GM13977 (cell line): ENCODE measurements around the gene DDX51.

Source experiments
- DNase-seq: peaks from one replicate; pipeline ENCODE4 v3.0.0; 2012; ENCODE audit warnings: low spot score
- CTCF ChIP-seq: IDR thresholded peaks from 2 replicates; pipeline ENCODE4 v1.5.1; 2012; ENCODE audit warnings: mild to moderate bottlenecking, control low read depth; ENCODE audit not compliant: insufficient read depth; ENCODE audit errors: extremely low read depth, missing control alignments
- in situ Hi-C: fragments of 300-500 bp; cut with MboI; formaldehyde crosslinking; loops from one replicate; pipeline ENCODE4 v1.12.0; 2022; ENCODE audit warnings: low sequenced_read_pairs, low pct_unique_long_range_greater_than_20kb, mixed read lengths, inconsistent platforms; ENCODE audit not compliant: unreplicated experiment

Gene DDX51

GRCh38 chr12:132164426-132164825 lies 20.3 kb upstream of the DDX51 start:
- no peak for DNase-seq
- in situ Hi-C loops, result no loop called here
- no peak for TF ChIP-seq CTCF

GRCh38 chr12:132163911-132164288 lies 19.8 kb upstream of the DDX51 start:
- TF ChIP-seq CTCF, result no peak
- DNase-seq, result no peak
- in situ Hi-C loops, result no loop called here

GRCh38 chr12:132163041-132163910 lies 19.2 kb upstream of the DDX51 start:
- in situ Hi-C loops, result no loop called here
- DNase-seq, result no peak
- TF ChIP-seq CTCF, result no peak

- in situ Hi-C loops, result no loop called here
- no peak for TF ChIP-seq CTCF
- no peak for DNase-seq
These were observed 18.5 kb upstream of the DDX51 start for GRCh38 chr12:132162508-132163031.

- TF ChIP-seq CTCF, result no peak
- DNase-seq, result no peak
- in situ Hi-C loops, result no loop called here
These were observed 17.8 kb upstream of the DDX51 start for GRCh38 chr12:132161796-132162507.

GRCh38 chr12:132161036-132161781 lies 17.1 kb upstream of the DDX51 start:
- no peak for TF ChIP-seq CTCF
- no peak for DNase-seq
- in situ Hi-C loops, result no loop called here
